Colonic mucosa (tissue), 4 donors: Measurements from ENCODE around the gene TEX9. TPM values are rescaled to one million over a fixed set of nuclear protein-coding genes. Genes with fewer than 3 reads are reported as not detected.

Source experiments
- DNase-seq: peaks from one replicate; pipeline ENCODE4 v3.0.0-alpha.2; 2020
- H3K27ac ChIP-seq: fragments of 200-600 bp; one replicate; pipeline ENCODE4 v1.8.0; 2021
- H3K27me3 ChIP-seq: fragments of 200-600 bp; one replicate; pipeline ENCODE4 v1.8.0; 2021
- H3K36me3 ChIP-seq: fragments of 200-600 bp; one replicate; pipeline ENCODE4 v1.8.0; 2021
- H3K4me1 ChIP-seq: fragments of 200-600 bp; one replicate; pipeline ENCODE4 v1.8.0; 2021; ENCODE audit warnings: mild to moderate bottlenecking
- H3K4me3 ChIP-seq: fragments of 200-600 bp; one replicate; pipeline ENCODE4 v1.8.0; 2021
- H3K9ac ChIP-seq, 2 donors: one replicate each; pipeline ENCODE4 v1.7.0; 2013; ENCODE audit warnings: control low read depth in 2 of 2, low read depth in 2 of 2, low read length in 2 of 2
- H3K9me3 ChIP-seq: fragments of 200-600 bp; one replicate; pipeline ENCODE4 v1.8.0; 2021
- CTCF ChIP-seq: fragments of 200-600 bp; IDR thresholded peaks from one replicate; pipeline ENCODE4 v1.8.0; 2022; ENCODE audit warnings: antibody characterized with exemption, mild to moderate bottlenecking
- intact Hi-C: fragments of 100-400 bp; cut with DNase I; formaldehyde crosslinking; loops from one replicate; pipeline ENCODE4 v1.14.1; 2022
- total RNA-seq, 2 donors: library from RNA; stranded (reverse); fragmentation: NEBNext Ultra II Directional in 1 of 2; extraction: Animal tissue kit (Norgen Biotek cat#: 25700) in 1 of 2; gene quantifications; one replicate each; pipeline ENCODE4 v1.2.1, GENCODE V29; 2021
- donor health status: healthy.
- donor health status: DM: no; HTN: no; CAD: no.
- donor health status: DM: no; HTN: no; CAD: no.

Gene TEX9
- total RNA-seq, 2 donors from 2014 or later: 5.4 to 5.9 TPM

- H3K4me1 ChIP-seq: no peaks in the 10 kb centered on the region
- H3K27ac ChIP-seq: no peak within 1 kb of the TSS
- no peaks in the 10 kb centered on the region for H3K9me3 ChIP-seq
- intact Hi-C loops: no loop called here
- no peaks in the 10 kb centered on the region for H3K36me3 ChIP-seq
- DNase-seq: peak; percentile 92
- TF ChIP-seq CTCF: no peak
- no peaks in the 10 kb centered on the region for H3K27me3 ChIP-seq
- peak within 1 kb of the TSS in 1 of 2 donors; percentile 68 for H3K9ac ChIP-seq
- peak within 1 kb of the TSS; percentile 34 for H3K4me3 ChIP-seq
Measured at GRCh38 chr15:56464893-56465520, 99.8 kb downstream of the TEX9 start, which contains the start of gene MNS1. Gene MNS1, minus strand, starts transcription at chr15:56465137. Its CDS starts 165 bp downstream, at chr15:56464972.

GRCh38 chr15:56467616-56468015 is 102.4 kb downstream of the TEX9 start:
- H3K4me1 ChIP-seq: no peaks in the 10 kb centered on the region
- H3K9me3 ChIP-seq: no peaks in the 10 kb centered on the region
- no peak overlapping the region for H3K4me3 ChIP-seq
- no peak overlapping the region for H3K9ac ChIP-seq
- H3K27ac ChIP-seq: no peak overlapping the region
- DNase-seq: no peak
- no peaks in the 10 kb centered on the region for H3K36me3 ChIP-seq
- TF ChIP-seq CTCF: no peak
- H3K27me3 ChIP-seq: no peaks in the 10 kb centered on the region
- intact Hi-C loops: no loop called here

GRCh38 chr15:56468401-56468800 is 103.2 kb downstream of the TEX9 start:
- Histone ChIP-seq H3K27ac (no peak overlapping the region), H3K4me1 (no peaks in the 10 kb centered on the region), H3K9ac (no peak overlapping the region), H3K36me3 (no peaks in the 10 kb centered on the region), H3K9me3 (no peaks in the 10 kb centered on the region), H3K27me3 (no peaks in the 10 kb centered on the region), H3K4me3 (no peak overlapping the region)
- DNase-seq: no peak
- no peak for TF ChIP-seq CTCF
- intact Hi-C loops: no loop called here

- H3K4me1 ChIP-seq: no peaks in the 10 kb centered on the region
- no peak for TF ChIP-seq CTCF
- H3K36me3 ChIP-seq: no peaks in the 10 kb centered on the region
- no peaks in the 10 kb centered on the region for H3K9me3 ChIP-seq
- intact Hi-C loops: no loop called here
- H3K27ac ChIP-seq: no peak overlapping the region
- no peaks in the 10 kb centered on the region for H3K27me3 ChIP-seq
- DNase-seq: no peak
- H3K4me3 ChIP-seq: no peak overlapping the region
- H3K9ac ChIP-seq: no peak overlapping the region
Measured at GRCh38 chr15:56469483-56469882, 104.3 kb downstream of the TEX9 start.

- H3K4me1 ChIP-seq: no peaks in the 10 kb centered on the region
- intact Hi-C loops: no loop called here
- no peaks in the 10 kb centered on the region for H3K27me3 ChIP-seq
- no peaks in the 10 kb centered on the region for H3K36me3 ChIP-seq
- no peaks in the 10 kb centered on the region for H3K9me3 ChIP-seq
- no peak overlapping the region for H3K4me3 ChIP-seq
- H3K9ac ChIP-seq: no peak overlapping the region
- TF ChIP-seq CTCF: no peak
- H3K27ac ChIP-seq: no peak overlapping the region
- no peak for DNase-seq
Measured at GRCh38 chr15:56471440-56472069, 106.3 kb downstream of the TEX9 start.
